ENCODE measurements around the gene FAS.
A peak's percentile ranks its signal among the peaks of the same experiment; 100 is the strongest.

FAS gene

DNA sequence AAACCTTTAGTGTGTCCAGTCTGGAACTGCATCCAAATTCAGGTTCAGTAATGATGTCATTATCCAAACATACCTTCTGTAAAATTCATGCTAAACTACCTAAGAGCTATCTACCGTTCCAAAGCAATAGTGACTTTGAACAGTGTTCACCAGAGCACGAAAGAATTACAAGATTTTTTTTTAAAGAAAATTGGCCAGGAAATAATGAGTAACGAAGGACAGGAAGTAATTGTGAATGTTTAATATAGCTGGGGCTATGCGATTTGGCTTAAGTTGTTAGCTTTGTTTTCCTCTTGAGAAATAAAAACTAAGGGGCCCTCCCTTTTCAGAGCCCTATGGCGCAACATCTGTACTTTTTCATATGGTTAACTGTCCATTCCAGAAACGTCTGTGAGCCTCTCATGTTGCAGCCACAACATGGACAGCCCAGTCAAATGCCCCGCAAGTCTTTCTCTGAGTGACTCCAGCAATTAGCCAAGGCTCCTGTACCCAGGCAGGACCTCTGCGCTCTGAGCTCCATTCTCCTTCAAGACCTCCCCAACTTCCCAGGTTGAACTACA is 694 bp upstream of the FAS start:
- H3K27ac ChIP-seq = peak overlapping the region; percentile 93 to 97
- TF ChIP-seq, protein P1, sequence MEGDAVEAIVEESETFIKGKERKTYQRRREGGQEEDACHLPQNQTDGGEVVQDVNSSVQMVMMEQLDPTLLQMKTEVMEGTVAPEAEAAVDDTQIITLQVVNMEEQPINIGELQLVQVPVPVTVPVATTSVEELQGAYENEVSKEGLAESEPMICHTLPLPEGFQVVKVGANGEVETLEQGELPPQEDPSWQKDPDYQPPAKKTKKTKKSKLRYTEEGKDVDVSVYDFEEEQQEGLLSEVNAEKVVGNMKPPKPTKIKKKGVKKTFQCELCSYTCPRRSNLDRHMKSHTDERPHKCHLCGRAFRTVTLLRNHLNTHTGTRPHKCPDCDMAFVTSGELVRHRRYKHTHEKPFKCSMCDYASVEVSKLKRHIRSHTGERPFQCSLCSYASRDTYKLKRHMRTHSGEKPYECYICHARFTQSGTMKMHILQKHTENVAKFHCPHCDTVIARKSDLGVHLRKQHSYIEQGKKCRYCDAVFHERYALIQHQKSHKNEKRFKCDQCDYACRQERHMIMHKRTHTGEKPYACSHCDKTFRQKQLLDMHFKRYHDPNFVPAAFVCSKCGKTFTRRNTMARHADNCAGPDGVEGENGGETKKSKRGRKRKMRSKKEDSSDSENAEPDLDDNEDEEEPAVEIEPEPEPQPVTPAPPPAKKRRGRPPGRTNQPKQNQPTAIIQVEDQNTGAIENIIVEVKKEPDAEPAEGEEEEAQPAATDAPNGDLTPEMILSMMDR (IDR thresholded peaks at IDR 0.05) = no peak
- no peak for DNase-seq (ENCODE audit: low spot score)
- peak overlapping the region; percentile 87 for H3K4me3 ChIP-seq

DNA sequence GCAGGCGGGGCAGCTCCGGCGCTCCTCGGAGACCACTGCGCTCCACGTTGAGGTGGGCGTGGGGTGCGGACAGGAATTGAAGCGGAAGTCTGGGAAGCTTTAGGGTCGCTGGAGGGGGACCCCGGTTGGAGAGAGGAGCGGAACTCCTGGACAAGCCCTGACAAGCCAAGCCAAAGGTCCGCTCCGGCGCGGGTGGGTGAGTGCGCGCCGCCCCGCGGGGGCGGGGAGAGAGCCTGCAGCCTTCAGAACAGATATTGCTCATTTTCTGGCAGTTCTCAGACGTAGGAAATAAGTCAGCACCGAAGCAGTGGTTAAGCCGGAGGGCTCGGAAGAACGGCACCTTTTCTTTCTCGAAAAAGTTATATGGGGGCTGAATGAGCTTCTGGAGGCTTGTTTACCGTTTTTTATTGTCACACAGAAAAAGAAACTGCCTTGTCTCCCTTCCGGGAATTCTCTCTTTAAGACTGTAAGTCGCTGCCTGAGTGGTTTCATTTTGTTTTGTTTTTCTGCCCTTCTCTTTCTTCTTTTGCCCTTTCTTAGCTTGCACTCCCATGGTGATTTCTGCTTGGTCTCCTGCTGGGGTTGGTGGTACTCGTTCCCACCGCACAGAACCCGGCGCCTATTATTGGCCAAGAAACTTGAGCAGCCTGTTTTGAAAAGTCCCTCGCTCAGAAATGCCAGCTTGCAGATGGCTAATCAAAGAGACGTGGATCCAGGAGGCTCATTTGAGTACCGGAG is 732 bp downstream of the FAS start:
- Histone ChIP-seq H3K4me3 (peak overlapping the region; percentile 87), H3K27ac (peak overlapping the region; percentile 93 to 97)
- TF ChIP-seq, protein P1 (IDR thresholded peaks at IDR 0.05) = no peak
- peak; percentile 85 for DNase-seq (ENCODE audit: low spot score)

DNA sequence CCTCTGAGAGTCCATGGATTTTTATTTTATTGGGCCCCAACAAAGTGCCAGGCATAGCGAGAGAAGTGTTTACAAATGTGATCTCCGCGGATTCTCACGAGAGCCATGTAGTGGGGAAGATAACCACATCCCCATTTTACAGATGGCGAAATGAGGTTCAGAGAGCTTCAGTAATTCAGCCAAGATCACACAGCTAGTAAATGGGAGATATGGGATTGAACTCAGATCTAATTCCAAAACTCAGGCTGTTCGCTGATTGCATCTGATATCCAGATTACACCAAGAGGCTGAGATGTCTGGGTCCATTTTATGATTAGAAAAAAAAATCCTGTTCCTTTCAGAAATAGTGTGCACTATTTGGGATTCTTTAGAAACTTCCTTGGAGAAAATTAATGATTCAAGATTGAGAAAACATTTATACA is 1.3 kb downstream of the FAS start:
- peak overlapping the region; percentile 87 for H3K4me3 ChIP-seq
- no peak for DNase-seq (ENCODE audit: low spot score)
- TF ChIP-seq, protein P1 (IDR thresholded peaks at IDR 0.05) = no peak
- H3K27ac ChIP-seq = peak overlapping the region; percentile 93 to 97

DNA sequence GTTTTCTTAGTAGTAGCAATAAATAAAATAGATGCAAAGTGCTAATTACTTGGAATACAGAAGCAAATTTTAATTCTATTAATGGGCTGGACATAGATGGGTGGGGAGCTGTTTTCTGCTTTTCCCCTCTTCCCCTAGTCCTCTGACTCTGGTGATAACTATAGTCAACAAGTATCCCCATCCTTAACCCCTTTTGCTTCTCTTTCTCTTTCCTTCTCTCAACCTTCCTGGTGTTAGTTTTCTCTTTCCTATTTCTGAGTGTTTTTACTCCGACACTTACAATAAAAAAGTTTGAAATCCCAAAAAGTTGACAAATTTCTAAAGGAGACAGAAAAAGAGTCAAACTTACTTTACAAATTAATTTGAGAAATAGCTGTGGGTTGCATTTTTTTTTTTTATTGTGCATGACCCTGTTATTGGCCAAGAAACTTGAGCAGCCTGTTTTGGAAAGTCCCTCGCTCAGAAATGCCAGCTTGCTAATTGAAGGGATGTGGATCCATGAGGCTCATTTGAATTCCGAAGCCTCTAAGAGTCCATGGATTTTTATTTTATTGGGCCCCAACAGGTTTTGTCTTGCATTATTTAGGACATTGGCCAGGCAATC is 2.4 kb downstream of the FAS start:
- DNase-seq (ENCODE audit: low spot score) = no peak
- TF ChIP-seq, protein P1 (IDR thresholded peaks at IDR 0.05) = no peak
- H3K4me3 ChIP-seq = peak overlapping the region; percentile 87
- peak overlapping the region; percentile 72 to 93 for H3K27ac ChIP-seq

DNA sequence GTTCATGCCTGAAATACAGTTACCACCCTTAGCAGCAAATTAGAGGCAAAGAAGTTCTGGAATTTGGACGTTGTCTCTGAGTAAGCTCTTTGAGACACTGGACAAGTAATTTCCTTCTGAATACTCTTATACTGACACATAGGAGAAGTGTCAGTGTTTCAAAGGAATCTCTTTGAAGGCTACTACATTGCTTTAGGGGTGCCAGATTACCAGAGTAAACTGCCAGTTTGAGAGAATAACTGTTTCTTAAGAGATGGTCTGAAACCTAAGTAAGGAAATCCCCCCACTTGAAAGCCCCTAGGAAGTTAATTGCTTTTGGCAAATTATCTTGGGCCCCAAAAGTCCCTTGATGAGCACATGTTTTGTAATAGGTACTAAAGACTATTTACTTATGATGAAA is 3.4 kb downstream of the FAS start:
- DNase-seq (ENCODE audit: low spot score) = no peak
- TF ChIP-seq, protein P1 (IDR thresholded peaks at IDR 0.05) = no peak
- Histone ChIP-seq H3K27ac (peak overlapping the region; percentile 50 to 93), H3K4me3 (peak overlapping the region; percentile 87)

DNA sequence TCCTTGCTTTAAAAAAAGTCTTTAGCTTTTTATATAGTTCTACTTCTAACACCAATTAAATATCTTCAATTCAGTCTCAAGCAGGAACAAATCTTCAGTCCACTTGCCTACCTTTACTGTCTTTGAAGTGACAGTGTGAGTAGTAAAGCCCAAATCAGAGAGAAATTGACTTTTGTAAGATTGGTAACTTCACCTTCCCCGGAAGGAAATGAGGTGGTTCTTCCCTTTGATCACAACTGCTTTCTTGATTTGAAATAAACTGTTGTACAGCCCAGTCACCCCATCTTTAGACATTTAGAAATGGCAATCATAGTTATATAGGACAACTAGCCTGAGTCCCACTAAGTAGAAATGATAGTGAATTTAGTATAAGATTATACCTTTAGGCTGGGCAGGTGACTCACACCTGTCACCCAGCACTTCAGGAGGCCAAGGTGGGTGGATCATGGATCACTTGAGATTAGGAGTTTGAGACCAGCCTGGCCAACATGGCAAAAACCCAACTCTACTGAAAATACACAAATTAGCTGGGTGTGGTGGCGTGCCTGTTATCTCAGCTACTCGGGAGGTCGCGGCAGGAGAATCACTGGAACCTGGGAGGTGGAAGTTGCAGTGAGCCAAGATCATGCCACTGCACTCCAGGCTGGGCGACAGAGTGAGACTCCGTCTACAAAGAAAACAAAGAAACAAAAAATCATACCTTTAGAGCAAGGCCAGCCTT is 4.7 kb downstream of the FAS start:
- Histone ChIP-seq H3K27ac (peak overlapping the region; percentile 47 to 55), H3K4me3 (peak overlapping the region; percentile 41)
- TF ChIP-seq, protein P1 (IDR thresholded peaks at IDR 0.05) = no peak
- DNase-seq (ENCODE audit: low spot score) = no peak

All from coronary artery (tissue), 2 donors.